HepG2 (cell line): ENCODE data around the gene EPHB3. TPM values are rescaled to one million over a fixed set of nuclear protein-coding genes. Genes with fewer than 3 reads are reported as not detected.
A peak's percentile ranks its signal among the peaks of the same experiment; 100 is the strongest.

Source experiments
- ATAC-seq: fragments of 200-7000 bp; cut with Tn5 transposase; 3 replicates; pipeline ENCODE4 v1.9.1; 2020; ENCODE audit warnings: mild to moderate bottlenecking, moderate library complexity
- BruUV-seq: library from RNA; stranded (reverse); fragments of 400-500 nt; replicated peaks from 2 replicates; lab custom pipeline; 2021; lab: Mats Ljungman, UMichigan
- CTCF ChIA-PET: fragments of 300-600 bp; formaldehyde crosslinking; extraction: SDS; loops from one replicate; lab custom pipeline; 2021; ENCODE audit warnings: low total read pairs, inconsistent platforms, low intra/inter-chr PET ratio; lab: Yijun Ruan, JAX
- POLR2A ChIA-PET: fragments of 350-600 bp; sonication (Branson Sonifier 250); formaldehyde crosslinking; loops from one replicate; lab custom pipeline; 2020; ENCODE audit warnings: antibody characterized with exemption, inconsistent platforms; lab: Yijun Ruan, JAX
- DNase-seq: peaks from one replicate; pipeline ENCODE4 v3.0.0-alpha.2; 2015; ENCODE audit warnings: low spot score
- FAIRE-seq: peaks from 3 replicates; lab custom pipeline; 2011; peaks lifted over from hg19 to GRCh38; lab: Jason Lieb, UNC
- H2AFZ ChIP-seq: one replicate; pipeline ENCODE4 v1.6.1; 2011; ENCODE audit warnings: low read length, inconsistent platforms
- H3K27ac ChIP-seq: fragments of 300-600 bp; 3 replicates; pipeline ENCODE4 v1.8.0; 2011; ENCODE audit warnings: mixed run types, mild to moderate bottlenecking, mixed read lengths, low read length, inconsistent platforms; ENCODE audit not compliant: insufficient read depth; ENCODE audit errors: extremely low read length
- H3K27me3 ChIP-seq, 2 experiments: fragments of 200-600 bp in 1 of 2; 2 replicates in 1 of 2; 3 replicates in 1 of 2; pipeline versions ENCODE4 v1.6.0 to v1.8.0; 2011; ENCODE audit warnings: low read length in 2 of 2, mild to moderate bottlenecking in 2 of 2, moderate library complexity in 2 of 2, inconsistent platforms in 1 of 2; ENCODE audit not compliant: insufficient read depth in 2 of 2, control insufficient read depth in 1 of 2
- H3K36me3 ChIP-seq, 2 experiments: fragments of 200-600 bp in 1 of 2; replicated peaks in 1 of 2; 2 replicates in 1 of 2; 3 replicates in 1 of 2; pipeline versions ENCODE4 v1.5.1 to v1.8.0; 2011; ENCODE audit warnings: low read length in 2 of 2, inconsistent platforms in 1 of 2; ENCODE audit not compliant: insufficient read depth in 2 of 2, control insufficient read depth in 1 of 2
- H3K4me1 ChIP-seq: 2 replicates; pipeline ENCODE4 v1.5.1; 2012; ENCODE audit warnings: low read length, inconsistent platforms; ENCODE audit not compliant: insufficient read depth
- H3K4me2 ChIP-seq: 2 replicates; pipeline ENCODE4 v1.6.0; 2011; ENCODE audit warnings: low read depth, low read length, inconsistent platforms
- H3K4me3 ChIP-seq, 3 experiments: fragments of 200-600 bp in 1 of 3; sonication (generic), shearing (Covaris generic) in 1 of 3; replicated peaks in 1 of 3; 2 replicates each; pipeline ENCODE4 v1.5.1; 2011 to 2016; ENCODE audit warnings: low read length in 3 of 3, inconsistent platforms in 2 of 3, low read depth in 2 of 3, mild to moderate bottlenecking in 2 of 3, control low read depth in 1 of 3, mixed read lengths in 1 of 3; ENCODE audit not compliant: insufficient read depth in 1 of 3
- H3K79me2 ChIP-seq: one replicate; pipeline ENCODE4 v1.6.1; 2011; ENCODE audit warnings: low read length, inconsistent platforms; ENCODE audit not compliant: insufficient read depth
- H3K9ac ChIP-seq: 2 replicates; pipeline ENCODE4 v1.6.0; 2011; ENCODE audit warnings: mild to moderate bottlenecking, low read depth, low read length, inconsistent platforms; ENCODE audit not compliant: insufficient read depth
- H3K9me3 ChIP-seq: 2 replicates; pipeline ENCODE4 v1.5.1; 2012; ENCODE audit warnings: mild to moderate bottlenecking, low read length
- H4K20me1 ChIP-seq: 2 replicates; pipeline ENCODE4 v1.6.0; 2011; ENCODE audit warnings: inconsistent platforms, mild to moderate bottlenecking, low read length, moderate library complexity; ENCODE audit not compliant: insufficient read depth
- ELF4 ChIP-seq: sonication (generic); formaldehyde crosslinking; IDR thresholded peaks from 2 replicates; pipeline ENCODE4 v1.5.0; 2020; ENCODE audit warnings: missing genetic modification reagents, mild to moderate bottlenecking, moderate library complexity, borderline replicate concordance
- GATA4 ChIP-seq: sonication (generic); IDR thresholded peaks from 2 replicates; pipeline ENCODE4 v1.6.1; 2016; ENCODE audit warnings: antibody characterized with exemption, low read depth, borderline replicate concordance
- TRIM24 ChIP-seq: sonication (generic); formaldehyde crosslinking; IDR thresholded peaks from 2 replicates; pipeline ENCODE4 v1.8.0; 2022; ENCODE audit warnings: mild to moderate bottlenecking, missing genetic modification reagents
- ZFP36L1 ChIP-seq: sonication (generic); formaldehyde crosslinking; IDR thresholded peaks from 2 replicates; pipeline ENCODE4 v1.8.0; 2022; ENCODE audit warnings: mild to moderate bottlenecking, missing genetic modification reagents, moderate library complexity
- ZFP37 ChIP-seq: sonication (generic); formaldehyde crosslinking; IDR thresholded peaks from 2 replicates; pipeline ENCODE4 v1.4.0; 2020; ENCODE audit warnings: missing genetic modification reagents, borderline replicate concordance
- ZNF274 ChIP-seq: sonication (generic); formaldehyde crosslinking; IDR thresholded peaks from 2 replicates; pipeline ENCODE4 v1.5.1; 2020; ENCODE audit warnings: mild to moderate bottlenecking, missing genetic modification reagents
- ZNF768 ChIP-seq: sonication (generic); formaldehyde crosslinking; IDR thresholded peaks from 2 replicates; pipeline ENCODE4 v1.4.0; 2020; ENCODE audit warnings: missing genetic modification reagents
- WGBS: methylation state at CpG from one replicate; pipeline ENCODE4 v1.1.6; 2017; ENCODE audit warnings: low lambda C conversion rate; 5-methylcytosine and 5-hydroxymethylcytosine counted together
- in situ Hi-C: cut with HindIII; loops from 2 replicates; pipeline ENCODE4 v1.10.0; 2017; ENCODE audit warnings: low pct_unique_long_range_greater_than_20kb; ENCODE audit not compliant: extremely low pct_ligation_motif_present
- intact Hi-C: fragments of 100-400 bp; cut with micrococcal nuclease; formaldehyde crosslinking; loops from one replicate; pipeline ENCODE4 v1.10.0; 2022; ENCODE audit not compliant: unreplicated experiment
- polyA plus RNA-seq, 8 experiments: library from polyadenylated mRNA; depleted of rRNA in 3 of 8; stranded (reverse) in 7 of 8; unstranded in 1 of 8; fragments of >200 nt; fragmentation: Illumina TruSeq in 4 of 8; extraction: Trizol in 4 of 8; gene quantifications; 2 replicates each; pipeline versions ENCODE4 v1.2.1 to v1.2.3, GENCODE V29; 2011 to 2016; ENCODE audit warnings: low read depth in 4 of 8, missing spikeins in 1 of 8, mixed read lengths in 1 of 8; ENCODE audit not compliant: insufficient read depth in 1 of 8
- total RNA-seq, 5 experiments: library from RNA; depleted of rRNA; stranded (reverse); fragments of >200 nt; fragmentation: Illumina TruSeq; extraction: Trizol; gene quantifications; 2 replicates each; pipeline ENCODE4 v1.2.3, GENCODE V29; 2016; ENCODE audit warnings: low read depth in 1 of 5
- TF ChIP-seq, protein P1 (sequence below): sonication (generic); formaldehyde crosslinking; IDR thresholded peaks from 2 replicates; pipeline ENCODE4 v1.5.0; 2020; ENCODE audit warnings: missing genetic modification reagents

Gene EPHB3
- total and polyA plus RNA-seq, 2 of the 13 experiments (the other 11 are each of a cell fraction or from before 2014, with no cell fraction given): 0.01 TPM; not detected in 1

DNA sequence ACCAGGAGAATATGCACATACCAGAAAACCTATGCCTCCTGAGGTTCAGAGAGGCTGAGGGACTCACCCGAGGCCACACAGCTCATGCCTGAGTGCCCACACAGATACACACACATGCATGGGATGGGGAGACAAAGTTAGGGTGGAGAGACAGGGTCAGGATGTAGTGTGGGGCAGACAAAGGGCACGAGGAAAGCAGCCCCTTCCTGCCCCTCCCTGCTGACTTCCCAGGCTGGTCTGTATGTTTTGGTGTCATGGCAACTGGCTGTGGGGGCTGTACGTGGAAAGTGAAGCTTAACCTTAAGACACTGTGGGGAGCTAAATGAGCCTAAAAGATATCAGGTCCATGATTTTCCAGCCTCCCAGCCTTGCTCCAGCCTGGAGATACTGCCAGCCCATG, 57.8 kb downstream of the EPHB3 start:
- Histone ChIP-seq H3K27ac (no peak overlapping the region), H3K9me3 (no peaks in the 10 kb centered on the region), H2AFZ (no peak overlapping the region), H3K4me3 (no peak overlapping the region), H3K4me2 (no peak overlapping the region), H4K20me1 (no peaks in the 10 kb centered on the region), H3K4me1 (no peaks in the 10 kb centered on the region), H3K9ac (no peak overlapping the region), H3K79me2 (no peaks in the 10 kb centered on the region), H3K27me3 (peaks cover 0 to 41% of the 10 kb centered on the region in 2 experiments; a peak in 2 of 5 replicates), H3K36me3 (no peaks in the 10 kb centered on the region)
- no TSS peak for BruUV-seq
- DNase-seq (no peak), ATAC-seq (no peak), FAIRE-seq (no peak)
- 0% methylated on average over 3 of the region's 3 CpGs for WGBS
- ChIA-PET POLR2A (no interaction called here), CTCF (no interaction called here)
- TF ChIP-seq, protein P1, sequence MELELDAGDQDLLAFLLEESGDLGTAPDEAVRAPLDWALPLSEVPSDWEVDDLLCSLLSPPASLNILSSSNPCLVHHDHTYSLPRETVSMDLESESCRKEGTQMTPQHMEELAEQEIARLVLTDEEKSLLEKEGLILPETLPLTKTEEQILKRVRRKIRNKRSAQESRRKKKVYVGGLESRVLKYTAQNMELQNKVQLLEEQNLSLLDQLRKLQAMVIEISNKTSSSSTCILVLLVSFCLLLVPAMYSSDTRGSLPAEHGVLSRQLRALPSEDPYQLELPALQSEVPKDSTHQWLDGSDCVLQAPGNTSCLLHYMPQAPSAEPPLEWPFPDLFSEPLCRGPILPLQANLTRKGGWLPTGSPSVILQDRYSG (CRISPR knock-in tag): no peak
- peak; percentile 89 for TF ChIP-seq ZNF768
- in situ Hi-C loops (no loop called here), intact Hi-C loops (no loop called here)

DNA sequence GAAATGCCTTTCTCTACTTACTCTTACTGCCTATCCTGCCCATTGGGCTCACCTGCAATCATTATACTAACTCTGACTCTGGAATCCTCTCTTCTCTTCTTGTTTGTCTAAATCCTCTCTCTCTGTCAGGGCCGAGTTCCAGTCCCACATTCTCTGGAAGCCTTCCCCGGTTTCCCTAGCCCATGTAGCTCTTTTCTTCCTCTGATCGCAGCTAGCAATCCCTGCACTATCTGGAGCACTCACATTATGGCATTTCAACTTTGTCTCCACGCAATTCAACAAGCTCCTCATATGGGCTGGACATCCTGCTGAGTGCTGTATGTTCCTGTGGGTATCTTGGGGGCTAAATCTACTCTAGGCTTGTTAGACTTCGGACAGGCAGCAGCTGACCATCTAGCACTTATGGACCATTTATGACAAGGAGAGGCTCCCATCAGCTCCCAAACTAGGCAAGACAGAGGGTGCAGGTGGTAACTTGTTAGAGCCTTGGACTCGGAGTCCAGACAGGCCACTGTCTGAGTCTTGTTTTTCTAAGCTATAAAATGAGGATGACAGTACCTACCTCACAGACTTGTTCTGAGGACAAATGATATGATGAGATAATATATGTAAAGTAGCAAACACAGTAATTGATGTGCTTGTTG, 58.3 kb downstream of the EPHB3 start:
- no TSS peak for BruUV-seq
- FAIRE-seq: no peak
- Histone ChIP-seq H3K27ac (no peak overlapping the region), H3K36me3 (no peaks in the 10 kb centered on the region), H3K4me3 (no peak overlapping the region), H2AFZ (no peak overlapping the region), H3K79me2 (no peaks in the 10 kb centered on the region), H4K20me1 (no peaks in the 10 kb centered on the region), H3K9me3 (no peaks in the 10 kb centered on the region), H3K4me2 (no peak overlapping the region), H3K4me1 (no peaks in the 10 kb centered on the region), H3K27me3 (peaks cover 0 to 36% of the 10 kb centered on the region in 2 experiments; a peak in 2 of 5 replicates), H3K9ac (no peak overlapping the region)
- POLR2A ChIA-PET: no interaction called here
- no peak for ATAC-seq
- TF ChIP-seq ZFP36L1 (no peak), ELF4 (no peak), ZNF274 (CRISPR knock-in tag) (no peak), GATA4 (no peak), TRIM24 (CRISPR knock-in tag) (no peak), ZFP37 (CRISPR knock-in tag) (no peak)
- 10% methylated on average over 6 of the region's 6 CpGs for whole genome bisulfite sequencing
- no peak for DNase-seq
- CTCF ChIA-PET: no interaction called here
- intact Hi-C loops: no loop called here
- in situ Hi-C loops: no loop called here
